ENCODE data around the gene PEX11G. TPM values are rescaled to one million over a fixed set of nuclear protein-coding genes. Genes with fewer than 3 reads are reported as not detected.

Gene PEX11G
- total and polyA plus RNA-seq, 9 of the 15 experiments (the other 6 are each of a cell fraction or from before 2014, with no cell fraction given) = 0.07 to 3.2 (median 0.70) TPM; not detected in 1

- in situ Hi-C loops (cut with MboI) (no loop called here), intact Hi-C loops (cut with micrococcal nuclease) (no loop called here)
- Histone ChIP-seq H3K9ac (ENCODE audit: insufficient read depth in 1 of 2, low read depth in 2 of 2, low read length in 2 of 2) (no peak overlapping the region), H2AFZ (ENCODE audit: low read depth, low read length) (no peak overlapping the region), H3K36me3 (ENCODE audit: control insufficient read depth, insufficient read depth, low read length) (no peaks in the 10 kb centered on the region), H3K9me1 (ENCODE audit: control insufficient read depth, insufficient read depth, low read length) (peaks cover 3% of the 10 kb centered on the region), H3K79me2 (ENCODE audit: control insufficient read depth, insufficient read depth, low read length) (no peaks in the 10 kb centered on the region), H3K4me2 (ENCODE audit: insufficient read depth, low read length) (no peak overlapping the region), H4K20me1 (replicated peaks; ENCODE audit: control insufficient read depth, insufficient read depth, low read length) (peaks cover 5% of the 10 kb centered on the region; the same call in 1 of the 2 replicates), H3K9me3 (replicated peaks; ENCODE audit: control insufficient read depth, insufficient read depth, low read depth, low read length) (no peaks in the 10 kb centered on the region), H3K4me1 (replicated peaks in 1 of 2; ENCODE audit: control insufficient read depth in 2 of 2, insufficient read depth in 2 of 2, low read length in 2 of 2) (no peaks in the 10 kb centered on the region), H3K27ac (ENCODE audit: extremely low read depth, low read depth, low read length) (no peak overlapping the region), H3K4me3 (no peak overlapping the region), H3K27me3 (ENCODE audit: control insufficient read depth in 2 of 2, insufficient read depth in 2 of 2, low read length in 2 of 2) (no peaks in the 10 kb centered on the region)
- BruUV-seq (replicated peaks) = no TSS peak
- CTCF ChIA-PET (ENCODE audit: low intra/inter-chr PET ratio) = no interaction called here
- DNase-seq (ENCODE audit: extremely low read depth in 1 of 4, low spot score in 3 of 4) = no peak
- ATAC-seq = no peak
- TF ChIP-seq ZNF395 (CRISPR knock-in tag; IDR thresholded peaks at IDR 0.05) (no peak), ZFPM2 (CRISPR knock-in tag; IDR thresholded peaks at IDR 0.05) (no peak), PTRF (tag; IDR thresholded peaks at IDR 0.05) (no peak), CHD4 (IDR thresholded peaks at IDR 0.05; ENCODE audit: insufficient read depth, insufficient replicate concordance, low read depth, low read length, poor library complexity, severe bottlenecking) (no peak), XRCC3 (IDR thresholded peaks at IDR 0.05) (no peak), DACH1 (IDR thresholded peaks at IDR 0.05; ENCODE audit: partially characterized antibody) (no peak), NEUROD1 (IDR thresholded peaks at IDR 0.05; ENCODE audit: borderline replicate concordance, low read depth, low read length, partially characterized antibody) (no peak), ETV5 (CRISPR knock-in tag; IDR thresholded peaks at IDR 0.05; ENCODE audit: low read depth) (no peak), SAP30 (IDR thresholded peaks at IDR 0.05; ENCODE audit: borderline replicate concordance, insufficient read depth, low read depth, low read length, poor library complexity, severe bottlenecking) (no peak), GABPA (tag; conservative IDR thresholded peaks at IDR 0.05; ENCODE audit: low read depth) (no peak), SREBF1 (IDR thresholded peaks at IDR 0.05; ENCODE audit: borderline replicate concordance, low read depth, low read length) (no peak), NR2F6 (CRISPR knock-in tag; IDR thresholded peaks at IDR 0.05) (no peak), CREBBP (IDR thresholded peaks at IDR 0.05; ENCODE audit: low read depth, low read length) (no peak), MECOM (CRISPR knock-in tag; IDR thresholded peaks at IDR 0.05) (no peak), SMAD4 (CRISPR knock-in tag; conservative IDR thresholded peaks at IDR 0.05) (no peak), STAT5B (CRISPR knock-in tag; IDR thresholded peaks at IDR 0.05) (no peak)
- TF ChIP-seq, protein P1, sequence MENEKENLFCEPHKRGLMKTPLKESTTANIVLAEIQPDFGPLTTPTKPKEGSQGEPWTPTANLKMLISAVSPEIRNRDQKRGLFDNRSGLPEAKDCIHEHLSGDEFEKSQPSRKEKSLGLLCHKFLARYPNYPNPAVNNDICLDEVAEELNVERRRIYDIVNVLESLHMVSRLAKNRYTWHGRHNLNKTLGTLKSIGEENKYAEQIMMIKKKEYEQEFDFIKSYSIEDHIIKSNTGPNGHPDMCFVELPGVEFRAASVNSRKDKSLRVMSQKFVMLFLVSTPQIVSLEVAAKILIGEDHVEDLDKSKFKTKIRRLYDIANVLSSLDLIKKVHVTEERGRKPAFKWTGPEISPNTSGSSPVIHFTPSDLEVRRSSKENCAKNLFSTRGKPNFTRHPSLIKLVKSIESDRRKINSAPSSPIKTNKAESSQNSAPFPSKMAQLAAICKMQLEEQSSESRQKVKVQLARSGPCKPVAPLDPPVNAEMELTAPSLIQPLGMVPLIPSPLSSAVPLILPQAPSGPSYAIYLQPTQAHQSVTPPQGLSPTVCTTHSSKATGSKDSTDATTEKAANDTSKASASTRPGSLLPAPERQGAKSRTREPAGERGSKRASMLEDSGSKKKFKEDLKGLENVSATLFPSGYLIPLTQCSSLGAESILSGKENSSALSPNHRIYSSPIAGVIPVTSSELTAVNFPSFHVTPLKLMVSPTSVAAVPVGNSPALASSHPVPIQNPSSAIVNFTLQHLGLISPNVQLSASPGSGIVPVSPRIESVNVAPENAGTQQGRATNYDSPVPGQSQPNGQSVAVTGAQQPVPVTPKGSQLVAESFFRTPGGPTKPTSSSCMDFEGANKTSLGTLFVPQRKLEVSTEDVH (IDR thresholded peaks at IDR 0.05; ENCODE audit: low read depth, partially characterized antibody) = no peak
- TF ChIP-seq, protein P2, sequence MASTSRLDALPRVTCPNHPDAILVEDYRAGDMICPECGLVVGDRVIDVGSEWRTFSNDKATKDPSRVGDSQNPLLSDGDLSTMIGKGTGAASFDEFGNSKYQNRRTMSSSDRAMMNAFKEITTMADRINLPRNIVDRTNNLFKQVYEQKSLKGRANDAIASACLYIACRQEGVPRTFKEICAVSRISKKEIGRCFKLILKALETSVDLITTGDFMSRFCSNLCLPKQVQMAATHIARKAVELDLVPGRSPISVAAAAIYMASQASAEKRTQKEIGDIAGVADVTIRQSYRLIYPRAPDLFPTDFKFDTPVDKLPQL (IDR thresholded peaks at IDR 0.05; ENCODE audit: extremely low read depth, insufficient read length) = no peak
- WGBS (ENCODE audit: insufficient coverage, low coverage, missing lambda C conversion rate) = 52% methylated on average over 7 of the region's 8 CpGs
- no peak for FAIRE-seq
- POLR2A ChIA-PET = interaction anchor here (1.1 kb wide), 1 partner anchor 87 kb away, joined by 3 read pairs; no protein-coding TSS in a partner anchor
These were observed 59.1 kb downstream of the PEX11G start for GRCh38 chr19:7429638-7430282.

Data from K562 (cell line).